CD14-positive monocyte (primary cell): ENCODE results near the gene ZNF524. TPM values are rescaled to one million over a fixed set of nuclear protein-coding genes. Genes with fewer than 3 reads are reported as not detected.
A peak's percentile ranks its signal among the peaks of the same experiment; 100 is the strongest.

Experiments used
- DNase-seq, 3 donors: peaks; one replicate each; pipeline ENCODE4 v3.0.0-alpha.2; 2011 to 2022
- H2AFZ ChIP-seq: 2 replicates; pipeline ENCODE4 v1.6.0; 2012; ENCODE audit warnings: mild to moderate bottlenecking, low read depth, low read length, inconsistent platforms; ENCODE audit not compliant: insufficient read depth, poor library complexity, severe bottlenecking
- H3K27ac ChIP-seq, 2 donors: 1 replicate in 1 of 2; 2 replicates in 1 of 2; pipeline ENCODE4 v1.5.1; 2012 to 2013; ENCODE audit warnings: low read length in 2 of 2, control low read depth in 1 of 2, inconsistent platforms in 1 of 2, low read depth in 1 of 2, mild to moderate bottlenecking in 1 of 2
- H3K27me3 ChIP-seq, 2 donors: one replicate each; pipeline versions ENCODE4 v1.6.0 to v1.6.1; 2011 to 2013; ENCODE audit warnings: low read length in 2 of 2; ENCODE audit not compliant: control insufficient read depth in 2 of 2, insufficient read depth in 2 of 2
- H3K36me3 ChIP-seq, 2 donors: replicated peaks in 1 of 2; 1 replicate in 1 of 2; 2 replicates in 1 of 2; pipeline versions ENCODE4 v1.5.1 to v1.6.1; 2012 to 2013; ENCODE audit warnings: low read length in 2 of 2, control low read depth in 1 of 2, inconsistent platforms in 1 of 2, mild to moderate bottlenecking in 1 of 2; ENCODE audit not compliant: insufficient read depth in 2 of 2, control insufficient read depth in 1 of 2
- H3K4me1 ChIP-seq, 2 donors: 1 replicate in 1 of 2; 2 replicates in 1 of 2; pipeline versions ENCODE4 v1.5.1 to v1.6.1; 2012 to 2013; ENCODE audit warnings: low read length in 2 of 2, control low read depth in 1 of 2, inconsistent platforms in 1 of 2, mild to moderate bottlenecking in 1 of 2, moderate library complexity in 1 of 2; ENCODE audit not compliant: insufficient read depth in 2 of 2, control insufficient read depth in 1 of 2
- H3K4me2 ChIP-seq: replicated peaks from 2 replicates; pipeline ENCODE3; 2012; ENCODE audit warnings: low read length, moderate library complexity, mild to moderate bottlenecking; ENCODE audit not compliant: poor library complexity, severe bottlenecking; ENCODE audit errors: extremely low read depth
- H3K4me3 ChIP-seq, 3 experiments: fragments of 200-600 bp in 1 of 3; sonication (generic) in 1 of 3; replicated peaks in 1 of 3; 1 replicate in 2 of 3; 2 replicates in 1 of 3; pipeline ENCODE4 v1.5.1; 2011 to 2013; ENCODE audit warnings: low read length in 3 of 3, mild to moderate bottlenecking in 3 of 3, control low read depth in 2 of 3, low read depth in 2 of 3, inconsistent platforms in 1 of 3, moderate library complexity in 1 of 3
- H3K79me2 ChIP-seq: 2 replicates; pipeline ENCODE4 v1.6.0; 2012; ENCODE audit warnings: mild to moderate bottlenecking, control low read depth, inconsistent platforms, low read length, moderate library complexity; ENCODE audit not compliant: insufficient read depth
- H3K9ac ChIP-seq: 2 replicates; pipeline ENCODE4 v1.6.0; 2017; ENCODE audit warnings: low read length, mild to moderate bottlenecking; ENCODE audit not compliant: insufficient read depth, poor library complexity, severe bottlenecking
- H3K9me3 ChIP-seq, 2 donors: replicated peaks in 1 of 2; 1 replicate in 1 of 2; 2 replicates in 1 of 2; pipeline versions ENCODE4 v1.5.1 to v1.6.1; 2012 to 2013; ENCODE audit warnings: low read length in 2 of 2, control low read depth in 1 of 2; ENCODE audit not compliant: control insufficient read depth in 1 of 2, insufficient read depth in 1 of 2
- H4K20me1 ChIP-seq: 2 replicates; pipeline ENCODE4 v1.6.0; 2012; ENCODE audit warnings: mild to moderate bottlenecking, low read length, control low read depth, moderate library complexity; ENCODE audit not compliant: insufficient read depth
- H3K27ac Mint-ChIP-seq, 7 donors: one replicate each; pipeline ENCODE4 v1.8.0; 2020; ENCODE audit warnings: mild to moderate bottlenecking in 7 of 7, mixed read lengths in 7 of 7, moderate library complexity in 6 of 7, inconsistent platforms in 2 of 7
- H3K27me3 Mint-ChIP-seq, 3 donors: one replicate each; pipeline ENCODE4 v1.8.0; 2021 to 2022; ENCODE audit warnings: low read depth in 3 of 3, mild to moderate bottlenecking in 3 of 3, mixed read lengths in 3 of 3, moderate library complexity in 3 of 3, inconsistent platforms in 1 of 3
- H3K36me3 Mint-ChIP-seq, 2 donors: one replicate each; pipeline ENCODE4 v1.8.0; 2020; ENCODE audit warnings: mixed read lengths in 2 of 2, inconsistent platforms in 1 of 2, mild to moderate bottlenecking in 1 of 2
- H3K4me1 Mint-ChIP-seq: one replicate; pipeline ENCODE4 v1.8.0; 2020; ENCODE audit warnings: mild to moderate bottlenecking, mixed read lengths
- H3K4me3 Mint-ChIP-seq, 2 donors: one replicate each; pipeline ENCODE4 v1.8.0; 2020; ENCODE audit warnings: mild to moderate bottlenecking in 2 of 2, mixed read lengths in 2 of 2, moderate library complexity in 1 of 2
- H3K9me3 Mint-ChIP-seq, 7 donors: one replicate each; pipeline ENCODE4 v1.8.0; 2020 to 2022; ENCODE audit warnings: mixed read lengths in 7 of 7, mild to moderate bottlenecking in 6 of 7, moderate library complexity in 6 of 7, inconsistent platforms in 2 of 7
- whole genome bisulfite sequencing: methylation state at CpG from one replicate; pipeline ENCODE4 v1.1.5; 2013; ENCODE audit warnings: missing lambda C conversion rate; ENCODE audit not compliant: insufficient coverage; 5-methylcytosine and 5-hydroxymethylcytosine counted together
- intact Hi-C, 2 donors: fragments of 100-400 bp; cut with micrococcal nuclease; formaldehyde crosslinking; loops; one replicate each; pipeline versions ENCODE4 v1.15.0 to v1.15.1; 2023
- polyA plus RNA-seq, 3 donors: library from polyadenylated mRNA; depleted of rRNA in 1 of 3; unstranded in 2 of 3; stranded (reverse) in 1 of 3; fragments of 300-500 nt in 2 of 3; fragments of >200 nt in 1 of 3; fragmentation: Illumina TruSeq in 2 of 3; gene quantifications; 1 replicate in 2 of 3; 2 replicates in 1 of 3; pipeline ENCODE4 v1.2.3, GENCODE V29; 2012 to 2021
- TF ChIP-seq, protein P1 (sequence below): fragments of 200-600 bp; IDR thresholded peaks from one replicate; pipeline ENCODE4 v1.8.0; 2022; ENCODE audit warnings: antibody characterized with exemption, mild to moderate bottlenecking

The ZNF524 gene
- polyA plus RNA-seq, 3 donors: 27.9 to 45.7 (median 41.8) TPM

DNA sequence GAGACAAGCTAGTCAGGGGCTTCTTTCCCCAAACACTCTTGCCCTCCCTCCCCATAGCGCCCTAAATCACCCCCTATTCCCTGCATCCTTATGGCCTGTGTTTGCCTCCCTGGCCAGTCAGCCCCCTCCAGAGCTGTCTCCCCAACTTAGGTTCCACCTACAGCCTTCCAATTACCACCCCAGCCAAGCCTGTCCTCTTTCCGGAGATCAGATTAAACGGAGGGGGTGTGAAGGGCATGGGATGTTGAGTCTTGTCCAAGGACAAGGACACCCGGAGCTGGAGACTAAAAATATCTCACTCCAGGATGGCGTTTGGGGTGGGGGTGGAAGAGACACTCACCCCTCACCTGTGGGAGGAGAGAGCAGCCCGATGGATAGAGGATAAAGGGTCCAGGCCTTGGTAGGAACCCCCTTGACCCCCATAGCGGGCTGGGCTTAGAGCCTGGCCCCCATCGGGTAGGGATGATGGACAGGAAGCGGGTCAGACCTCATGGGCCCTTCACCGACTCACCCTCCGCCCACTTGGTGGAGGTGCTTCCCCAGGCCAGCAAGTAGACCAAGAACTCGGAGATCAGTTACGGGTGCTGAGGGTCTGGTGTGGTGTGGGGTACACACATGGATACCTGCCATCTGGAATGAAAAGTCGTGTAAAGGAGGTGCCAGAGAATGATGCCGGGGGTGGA lies 11.4 kb downstream of the ZNF524 start:
- DNase-seq: no peak
- no peaks in the 10 kb centered on the region for H3K27me3 Mint-ChIP-seq
- Histone ChIP-seq H3K9me3 (no peaks in the 10 kb centered on the region), H3K4me1 (peaks cover 25 to 31% of the 10 kb centered on the region in 2 donors), H4K20me1 (peaks cover 64% of the 10 kb centered on the region), H3K4me3 (no peak overlapping the region), H3K9ac (no peak overlapping the region), H3K4me2 (peak overlapping the region; percentile 29), H3K36me3 (peaks cover 11 to 46% of the 10 kb centered on the region in 2 donors), H2AFZ (no peak overlapping the region), H3K79me2 (peaks cover 84% of the 10 kb centered on the region), H3K27ac (peak overlapping the region; percentile 29 to 65), H3K27me3 (no peaks in the 10 kb centered on the region)
- H3K9me3 Mint-ChIP-seq: peaks cover 0 to 2% (median 0%) of the 10 kb centered on the region in 7 donors
- TF ChIP-seq, protein P1, sequence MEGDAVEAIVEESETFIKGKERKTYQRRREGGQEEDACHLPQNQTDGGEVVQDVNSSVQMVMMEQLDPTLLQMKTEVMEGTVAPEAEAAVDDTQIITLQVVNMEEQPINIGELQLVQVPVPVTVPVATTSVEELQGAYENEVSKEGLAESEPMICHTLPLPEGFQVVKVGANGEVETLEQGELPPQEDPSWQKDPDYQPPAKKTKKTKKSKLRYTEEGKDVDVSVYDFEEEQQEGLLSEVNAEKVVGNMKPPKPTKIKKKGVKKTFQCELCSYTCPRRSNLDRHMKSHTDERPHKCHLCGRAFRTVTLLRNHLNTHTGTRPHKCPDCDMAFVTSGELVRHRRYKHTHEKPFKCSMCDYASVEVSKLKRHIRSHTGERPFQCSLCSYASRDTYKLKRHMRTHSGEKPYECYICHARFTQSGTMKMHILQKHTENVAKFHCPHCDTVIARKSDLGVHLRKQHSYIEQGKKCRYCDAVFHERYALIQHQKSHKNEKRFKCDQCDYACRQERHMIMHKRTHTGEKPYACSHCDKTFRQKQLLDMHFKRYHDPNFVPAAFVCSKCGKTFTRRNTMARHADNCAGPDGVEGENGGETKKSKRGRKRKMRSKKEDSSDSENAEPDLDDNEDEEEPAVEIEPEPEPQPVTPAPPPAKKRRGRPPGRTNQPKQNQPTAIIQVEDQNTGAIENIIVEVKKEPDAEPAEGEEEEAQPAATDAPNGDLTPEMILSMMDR: no peak
- intact Hi-C loops: no loop called here
- peaks cover 37 to 65% of the 10 kb centered on the region in 2 donors for H3K36me3 Mint-ChIP-seq
- H3K4me3 Mint-ChIP-seq: no peak overlapping the region
- 94% methylated on average over 4 of the region's 15 CpGs for WGBS
- H3K27ac Mint-ChIP-seq: peak overlapping the region; percentile 20 to 87 (median 75)
- peaks cover 57% of the 10 kb centered on the region for H3K4me1 Mint-ChIP-seq

DNA sequence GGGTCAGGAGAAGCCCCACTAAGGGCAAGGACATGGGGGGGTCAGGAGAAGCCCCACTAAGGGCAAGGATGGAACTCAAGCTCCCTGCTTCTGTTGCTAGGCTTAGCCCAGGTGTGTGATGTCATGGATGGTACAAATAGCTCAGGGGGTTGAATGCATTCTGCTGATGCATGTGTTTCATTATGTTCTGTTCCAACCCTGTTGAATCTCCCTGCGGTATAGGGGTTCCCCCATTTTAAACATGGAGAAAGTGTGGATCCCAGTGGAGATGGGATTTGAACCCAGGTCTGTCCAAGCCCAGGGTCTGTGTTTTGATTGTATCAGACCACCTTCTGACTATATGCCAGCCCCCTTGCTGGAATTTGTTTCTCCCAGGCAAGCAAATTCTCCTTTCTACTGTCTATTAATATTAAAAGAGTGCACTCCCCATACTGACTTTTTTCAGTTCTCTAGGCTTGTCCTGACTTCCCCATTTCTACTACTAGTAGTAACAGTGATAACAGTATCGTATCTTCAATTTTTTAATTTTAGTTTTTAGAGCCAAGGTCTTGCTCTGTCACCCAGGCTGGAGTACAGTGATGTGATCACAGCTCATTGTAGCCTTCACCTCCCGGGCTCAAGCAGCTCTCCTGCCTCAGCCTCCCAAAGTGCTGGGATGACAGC lies 12.0 kb downstream of the ZNF524 start:
- Histone ChIP-seq H3K27me3 (no peaks in the 10 kb centered on the region), H3K79me2 (peaks cover 80% of the 10 kb centered on the region), H3K4me1 (peaks cover 18 to 24% of the 10 kb centered on the region in 2 donors), H2AFZ (no peak overlapping the region), H3K4me3 (no peak overlapping the region), H4K20me1 (peaks cover 57% of the 10 kb centered on the region), H3K9ac (peak overlapping the region; percentile 25), H3K4me2 (peak overlapping the region; percentile 29), H3K36me3 (peaks cover 15 to 46% of the 10 kb centered on the region in 2 donors), H3K9me3 (no peaks in the 10 kb centered on the region), H3K27ac (peak overlapping the region; percentile 29 to 65)
- Mint-ChIP-seq H3K9me3 (peaks cover 0 to 2% (median 0%) of the 10 kb centered on the region in 7 donors), H3K27me3 (no peaks in the 10 kb centered on the region), H3K36me3 (peaks cover 37 to 66% of the 10 kb centered on the region in 2 donors), H3K27ac (peak overlapping the region; percentile 35 to 87 (median 82)), H3K4me3 (peak overlapping the region in 1 of 2 donors; percentile 63), H3K4me1 (peaks cover 50% of the 10 kb centered on the region)
- no peak for DNase-seq
- TF ChIP-seq, protein P1: no peak
- 100% methylated on average over 2 of the region's 3 CpGs for WGBS
- intact Hi-C loops: no loop called here
